Cardiac atrium fibroblast (primary cell): ENCODE data around the gene PYY. TPM values are rescaled to one million over a fixed set of nuclear protein-coding genes. Genes with fewer than 3 reads are reported as not detected.

ENCODE experiments used
- total RNA-seq: library from RNA; depleted of rRNA; stranded (reverse); fragments of >200 nt; gene quantifications from 2 replicates; pipeline ENCODE4 v1.2.3, GENCODE V29; 2015

PYY gene
- total RNA-seq, result not detected in 2 replicates

GRCh38 chr17:43953746-43954145 lies at the start of gene PYY:
TSS of gene PYY (minus strand) at chr17:43953940. CDS start at chr17:43953483, 457 bp downstream.

GRCh38 chr17:43942051-43942685 lies 11.6 kb downstream of the PYY start, which contains the start of gene PPY:
TSS of gene PPY (minus strand) at chr17:43942476. CDS start at chr17:43941654, 822 bp downstream.

DNA sequence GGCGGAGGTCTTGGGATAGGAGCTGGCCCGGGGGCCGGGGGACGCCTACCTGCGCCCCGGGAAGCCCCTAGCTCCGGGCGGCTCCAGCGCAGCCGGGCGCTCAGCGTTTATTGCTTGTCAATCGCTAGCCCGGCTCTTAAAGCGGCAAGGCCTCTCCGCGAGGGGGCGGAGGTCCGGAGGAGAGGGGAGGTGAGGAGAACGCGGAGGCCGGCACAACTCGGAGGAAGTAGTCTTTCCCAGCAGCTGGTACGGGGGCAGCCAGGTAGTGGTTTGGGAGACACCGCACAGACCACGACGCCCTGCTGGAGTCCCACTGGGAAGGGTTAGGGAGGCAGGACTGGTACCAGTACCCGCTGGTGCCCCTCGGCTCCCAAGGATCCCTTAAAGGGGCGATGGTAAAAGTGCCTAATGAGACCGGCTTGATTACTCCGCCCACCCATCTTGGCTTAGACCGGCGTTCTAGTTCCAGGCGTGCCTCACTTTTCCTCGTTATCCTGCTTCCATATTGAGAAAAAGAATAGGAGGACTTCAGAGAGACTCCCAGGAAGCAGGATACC lies 46.2 kb downstream of the PYY start, which contains the start of gene MPP2:
Gene MPP2, minus strand, starts transcription at position 112 of the 557 bp plus-strand sequence. CDS start 3,076 bp downstream, outside the sequence.

Other genes starting within 250 kb of the PYY start
- not detected in 2 replicates for gene SOST, start 195.1 kb downstream of the PYY start, total RNA-seq
- gene DUSP3, start 175.0 kb downstream of the PYY start, total RNA-seq, result 32.9 and 42.4 TPM in 2 replicates
- gene CFAP97D1, start 173.5 kb downstream of the PYY start, total RNA-seq, result not detected in 2 replicates
- 4.4 and 6.3 TPM in 2 replicates for gene MPP3, start 120.8 kb downstream of the PYY start, total RNA-seq
- gene CD300LG, start 106.8 kb downstream of the PYY start, total RNA-seq, result not detected in 2 replicates
- 5.2 and 10.3 TPM in 2 replicates for gene MPP2, start 46.4 kb downstream of the PYY start, total RNA-seq
- not detected in 2 replicates for gene PPY, start 11.5 kb downstream of the PYY start, total RNA-seq
- 2.2 and 3.9 TPM in 2 replicates for gene NAGS, start 50.7 kb upstream of the PYY start, total RNA-seq
- gene TMEM101, start 61.0 kb upstream of the PYY start, total RNA-seq, result 33.2 and 38.9 TPM in 2 replicates
- gene LSM12, start 112.7 kb upstream of the PYY start, total RNA-seq, result 45.7 and 49.6 TPM in 2 replicates
- gene G6PC3, start 116.8 kb upstream of the PYY start, total RNA-seq, result 52.3 and 55.6 TPM in 2 replicates
- gene HDAC5, start 169.7 kb upstream of the PYY start, total RNA-seq, result 21.1 and 24.4 TPM in 2 replicates
- gene HROB, start 188.0 kb upstream of the PYY start, total RNA-seq, result 1.3 and 3.1 TPM in 2 replicates
- gene ASB16, start 216.8 kb upstream of the PYY start, total RNA-seq, result not detected in 2 replicates
- gene TMUB2, start 233.0 kb upstream of the PYY start, total RNA-seq, result 25.8 and 31.8 TPM in 2 replicates
- gene ATXN7L3, start 245.9 kb upstream of the PYY start, total RNA-seq, result 47.6 and 62.3 TPM in 2 replicates